ENCODE data around the gene NEDD4.
"Not testable (repeated sequence)": the region's sequence is repeated elsewhere in the genome, so short reads cannot be mapped to it uniquely, and the experiment has no call there.

GRCh38 chr15:56006371-56006770 lies 13.0 kb upstream of the NEDD4 start:
- TF ChIP-seq SIN3A (IDR thresholded peaks at IDR 0.05; ENCODE audit: borderline replicate concordance, insufficient read depth, low read depth, low read length); CTCF (IDR thresholded peaks at IDR 0.05); POLR2AphosphoS5 (IDR thresholded peaks at IDR 0.05; ENCODE audit: low read depth, low read length); REST (IDR thresholded peaks at IDR 0.05; ENCODE audit: insufficient read depth in 1 of 2, low read depth in 2 of 2, low read length in 1 of 2); TCF7L2 (IDR thresholded peaks at IDR 0.05; ENCODE audit: low read depth, low read length): not testable (repeated sequence)

All from Panc1 (cell line).